NCI-H526 treated with DMSO at 0.1 percent for 48 hours (cell line): ENCODE data around the gene CBARP.
"Not testable (repeated sequence)": the region's sequence is repeated elsewhere in the genome, so short reads cannot be mapped to it uniquely, and the experiment has no call there.

Source experiments
- DNase-seq: peaks from one replicate; lab custom pipeline; 2025; lab: John Stamatoyannopoulos, UW

The CBARP gene

DNA sequence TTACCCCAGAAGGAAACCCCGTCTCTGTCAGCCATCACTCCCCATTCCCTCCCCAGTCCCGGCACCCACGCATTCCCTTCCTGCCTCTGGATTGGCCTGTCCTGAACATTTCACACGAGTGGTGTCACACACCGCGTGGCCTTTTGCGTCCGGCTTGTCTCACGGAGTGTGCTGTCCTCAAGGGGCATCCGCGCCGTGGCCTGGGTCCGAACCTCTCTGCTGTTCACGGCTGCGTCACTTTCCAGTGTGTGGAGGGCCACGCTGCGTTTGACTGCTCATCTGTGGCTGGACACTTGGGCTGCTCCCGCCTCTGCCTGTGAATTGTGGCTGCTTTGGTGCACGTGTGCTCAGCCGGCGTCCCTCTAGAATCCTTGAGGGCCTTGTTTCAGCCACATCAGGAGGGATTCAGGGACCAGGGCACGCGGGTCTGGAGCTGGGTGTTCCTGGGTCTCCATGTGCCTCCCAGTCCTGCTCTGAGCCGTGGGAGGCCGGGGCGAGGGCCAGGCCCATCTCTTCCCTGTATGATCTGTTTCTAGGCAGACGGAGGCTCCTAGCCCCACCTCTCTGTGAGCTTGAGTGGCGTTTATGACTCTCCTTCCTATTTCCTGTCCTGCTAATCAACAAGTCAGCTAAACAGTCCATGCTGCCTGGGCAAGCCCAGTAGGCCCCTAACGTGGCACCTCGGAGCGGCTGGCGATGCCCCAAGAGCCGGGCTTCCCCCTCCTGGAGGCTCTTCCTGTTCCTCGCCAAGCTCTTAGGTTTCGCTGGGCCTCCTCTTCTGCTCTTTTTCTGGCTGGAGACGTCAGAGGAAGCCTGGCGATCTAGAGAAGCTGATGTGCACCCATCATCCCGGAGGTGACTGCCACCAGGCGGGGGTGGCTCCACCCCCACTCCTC lies 24.2 kb downstream of the CBARP start:
- no peak for DNase-seq

DNA sequence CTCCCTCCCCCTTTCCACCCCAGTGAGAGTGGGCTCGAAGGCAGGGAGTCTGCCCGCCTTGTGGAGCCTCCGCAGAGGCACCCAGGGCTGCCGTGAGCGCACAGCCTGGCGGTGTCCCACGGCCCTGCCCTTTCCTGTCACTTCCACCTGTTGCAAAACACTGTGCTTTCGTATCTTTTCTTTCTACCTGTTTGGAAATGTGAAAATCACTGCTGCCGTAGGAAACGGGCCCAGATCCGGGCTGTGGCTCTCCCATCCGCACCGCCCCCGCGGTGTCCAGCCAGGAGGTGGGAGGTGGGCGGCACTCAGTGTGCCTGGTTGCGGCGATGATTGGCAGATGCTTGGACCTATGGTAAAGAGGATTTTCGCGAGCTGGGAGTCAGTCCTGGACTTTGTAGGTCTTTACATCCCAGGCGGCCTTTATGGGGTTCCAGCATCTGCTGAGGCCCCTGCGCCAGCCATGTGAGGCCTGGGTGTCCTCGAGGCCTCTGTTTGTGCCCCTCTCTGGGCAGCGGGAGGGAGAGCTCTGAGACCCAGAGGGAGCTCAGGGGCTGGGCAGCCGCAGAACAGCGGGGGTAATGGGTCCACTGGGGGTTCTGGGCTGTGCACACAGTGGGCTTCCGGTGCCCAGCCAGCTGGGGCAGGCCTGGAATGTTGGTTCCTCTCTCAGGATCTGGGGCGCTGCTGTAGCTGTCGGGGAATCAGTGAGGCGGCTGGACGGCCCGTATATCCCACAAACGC lies 26.1 kb downstream of the CBARP start:
- DNase-seq, result no peak

DNA sequence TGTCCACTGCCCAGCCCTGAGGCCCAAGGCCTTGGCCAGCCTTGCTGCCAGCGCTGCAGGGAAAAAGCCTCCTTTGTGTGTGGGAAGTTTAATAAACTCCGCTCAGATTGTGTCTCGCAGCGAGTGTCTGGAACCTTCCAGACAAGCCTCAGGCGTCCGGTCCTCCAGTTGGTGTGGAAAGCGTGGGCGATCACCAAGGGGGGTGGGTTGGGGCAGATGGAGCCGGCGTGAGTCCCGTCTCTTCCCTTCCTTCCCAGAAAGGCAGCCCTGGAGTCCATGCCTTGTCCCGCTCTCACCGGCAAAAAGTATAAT lies 27.6 kb downstream of the CBARP start:
- DNase-seq, result no peak

DNA sequence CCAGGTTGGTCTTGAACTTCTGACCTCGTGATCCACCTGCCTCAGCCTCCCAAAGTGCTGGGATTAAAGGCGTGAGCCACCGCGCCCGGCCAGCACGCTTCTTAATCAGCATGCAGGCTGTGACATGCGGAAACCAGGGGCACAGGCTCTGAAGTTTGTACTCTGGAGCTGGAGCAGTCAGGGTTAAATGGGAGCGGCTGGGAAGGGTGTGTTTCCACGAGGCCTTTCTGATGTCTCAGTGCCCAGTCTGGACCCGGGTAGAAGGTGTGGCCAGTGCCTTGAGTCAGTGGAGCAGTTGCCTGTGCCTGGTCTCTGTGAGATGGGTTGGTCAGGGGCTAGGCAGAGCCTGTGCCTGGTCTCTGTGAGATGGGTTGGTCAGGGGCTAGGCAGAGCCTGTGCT lies 29.0 kb downstream of the CBARP start:
- not testable (repeated sequence) for DNase-seq

DNA sequence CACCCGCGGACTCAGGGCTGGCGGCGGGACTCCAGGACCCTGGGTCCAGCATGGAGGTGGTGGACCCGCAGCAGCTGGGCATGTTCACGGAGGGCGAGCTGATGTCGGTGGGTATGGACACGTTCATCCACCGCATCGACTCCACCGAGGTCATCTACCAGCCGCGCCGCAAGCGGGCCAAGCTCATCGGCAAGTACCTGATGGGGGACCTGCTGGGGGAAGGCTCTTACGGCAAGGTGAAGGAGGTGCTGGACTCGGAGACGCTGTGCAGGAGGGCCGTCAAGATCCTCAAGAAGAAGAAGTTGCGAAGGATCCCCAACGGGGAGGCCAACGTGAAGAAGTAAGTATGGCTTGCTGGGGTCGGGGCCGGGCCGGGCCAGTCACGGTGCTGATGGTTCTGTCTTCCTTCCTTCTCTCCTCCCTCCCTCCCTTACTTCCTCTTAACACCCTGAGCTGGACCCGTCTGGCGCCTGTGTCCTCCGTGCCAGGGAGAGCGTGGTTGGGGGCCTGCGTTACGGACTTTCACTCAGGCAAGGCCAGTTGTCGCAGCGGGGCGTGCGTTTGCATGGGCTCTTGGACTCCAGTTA lies 30.8 kb downstream of the CBARP start:
- DNase-seq, result no peak

DNA sequence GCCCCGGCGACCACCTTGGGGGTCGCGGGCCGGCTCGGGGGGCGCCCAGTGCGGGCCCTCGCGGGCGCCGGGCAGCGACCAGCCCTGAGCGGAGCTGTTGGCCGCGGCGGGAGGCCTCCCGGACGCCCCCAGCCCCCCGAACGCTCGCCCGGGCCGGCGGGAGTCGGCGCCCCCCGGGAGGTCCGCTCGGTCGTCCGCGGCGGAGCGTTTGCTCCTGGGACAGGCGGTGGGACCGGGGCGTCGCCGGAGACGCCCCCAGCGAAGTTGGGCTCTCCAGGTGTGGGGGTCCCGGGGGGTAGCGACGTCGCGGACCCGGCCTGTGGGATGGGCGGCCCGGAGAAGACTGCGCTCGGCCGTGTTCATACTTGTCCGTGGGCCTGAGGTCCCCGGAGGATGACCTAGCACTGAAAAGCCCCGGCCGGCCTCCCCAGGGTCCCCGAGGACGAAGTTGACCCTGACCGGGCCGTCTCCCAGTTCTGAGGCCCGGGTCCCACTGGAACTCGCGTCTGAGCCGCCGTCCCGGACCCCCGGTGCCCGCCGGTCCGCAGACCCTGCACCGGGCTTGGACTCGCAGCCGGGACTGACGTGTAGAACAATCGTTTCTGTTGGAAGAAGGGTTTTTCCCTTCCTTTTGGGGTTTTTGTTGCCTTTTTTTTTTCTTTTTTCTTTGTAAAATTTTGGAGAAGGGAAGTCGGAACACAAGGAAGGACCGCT lies 31.5 kb downstream of the CBARP start:
- no peak for DNase-seq

DNA sequence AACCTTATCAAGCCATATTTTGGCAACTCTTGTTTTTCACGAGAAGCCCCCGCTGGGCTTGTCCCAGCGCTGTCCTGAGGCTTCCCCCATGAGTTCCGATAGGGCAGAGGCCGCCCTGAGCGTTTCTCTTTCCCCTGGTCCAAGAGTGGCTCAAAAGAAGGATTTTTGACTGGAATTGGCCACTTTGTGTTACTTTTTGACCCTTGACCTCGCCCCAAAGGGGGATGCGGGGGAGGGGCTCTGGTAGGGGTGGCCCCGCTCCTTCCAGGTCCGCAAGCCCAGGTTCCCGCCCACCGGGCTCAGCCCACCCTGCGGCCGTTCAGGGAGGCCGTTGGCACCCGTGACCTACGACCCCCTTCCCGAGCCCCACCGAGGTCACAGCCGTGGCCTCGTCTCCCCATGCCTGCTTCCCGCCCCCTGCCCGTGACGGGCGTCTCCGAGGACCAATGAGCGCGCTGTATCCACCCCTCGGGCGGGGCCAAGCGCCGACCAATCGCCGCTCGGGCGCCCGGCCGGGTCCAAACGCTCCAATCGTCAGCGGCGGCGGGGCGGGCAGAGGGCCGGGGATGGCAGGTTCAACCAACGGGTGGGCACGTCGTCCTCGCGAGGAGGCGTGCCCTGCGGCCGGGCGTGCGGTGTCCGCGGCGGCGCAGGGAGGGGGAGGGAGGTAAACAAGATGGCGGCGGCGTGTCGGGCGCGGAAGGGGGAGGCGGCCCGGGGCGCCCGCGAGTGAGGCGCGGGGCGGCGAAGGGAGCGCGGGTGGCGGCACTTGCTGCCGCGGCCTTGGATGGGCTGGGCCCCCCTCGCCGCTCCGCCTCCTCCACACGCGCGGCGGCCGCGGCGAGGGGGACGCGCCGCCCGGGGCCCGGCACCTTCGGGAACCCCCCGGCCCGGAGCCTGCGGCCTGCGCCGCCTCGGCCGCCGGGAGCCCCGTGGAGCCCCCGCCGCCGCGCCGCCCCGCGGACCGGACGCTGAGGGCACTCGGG lies 32.4 kb downstream of the CBARP start, which contains the start of gene STK11:
Gene STK11, plus strand, starts transcription at position 665 of the 986 bp plus-strand sequence. CDS start 1,136 bp downstream, outside the sequence.
- peak; percentile 82 for DNase-seq

DNA sequence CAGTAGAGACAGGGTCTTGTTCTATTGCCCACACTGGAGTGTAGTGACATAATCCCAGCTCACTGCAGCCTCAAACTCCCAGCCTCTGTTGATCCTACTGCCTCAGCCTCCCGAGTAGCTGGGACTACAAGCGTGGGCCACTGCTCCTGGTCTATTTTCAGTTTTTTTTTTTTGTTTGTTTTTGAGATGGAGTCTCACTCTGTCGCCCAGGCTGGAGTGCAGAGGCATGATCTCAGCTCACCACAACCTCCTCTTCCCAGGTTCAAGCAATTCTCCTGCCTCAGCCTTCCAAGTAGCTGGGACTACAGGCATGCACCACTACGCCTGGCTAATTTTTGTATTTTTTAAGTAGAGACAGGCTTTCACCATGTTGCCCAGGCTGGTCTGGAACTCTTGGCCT lies 37.2 kb downstream of the CBARP start:
- DNase-seq, result not testable (repeated sequence)

DNA sequence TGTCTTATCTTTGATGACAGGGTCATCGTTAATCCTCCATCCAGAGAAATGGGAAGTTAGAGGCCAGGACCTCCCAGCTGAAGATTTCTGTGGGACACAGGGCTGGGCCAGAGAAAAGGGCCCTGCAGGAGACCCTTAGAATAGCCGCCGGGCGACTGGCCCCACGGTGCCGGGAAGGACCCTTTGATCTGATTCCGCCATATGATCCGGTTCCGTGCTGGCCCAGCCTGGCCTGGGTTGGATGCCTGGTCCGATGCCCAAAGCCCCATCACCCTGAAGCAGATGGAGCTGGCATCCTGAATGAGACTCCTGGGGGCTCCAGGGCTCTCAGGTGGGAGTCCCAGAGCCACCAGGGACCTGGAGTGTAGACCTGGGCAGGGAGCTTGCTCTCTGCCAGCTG lies 38.3 kb downstream of the CBARP start:
- DNase-seq, result no peak

DNA sequence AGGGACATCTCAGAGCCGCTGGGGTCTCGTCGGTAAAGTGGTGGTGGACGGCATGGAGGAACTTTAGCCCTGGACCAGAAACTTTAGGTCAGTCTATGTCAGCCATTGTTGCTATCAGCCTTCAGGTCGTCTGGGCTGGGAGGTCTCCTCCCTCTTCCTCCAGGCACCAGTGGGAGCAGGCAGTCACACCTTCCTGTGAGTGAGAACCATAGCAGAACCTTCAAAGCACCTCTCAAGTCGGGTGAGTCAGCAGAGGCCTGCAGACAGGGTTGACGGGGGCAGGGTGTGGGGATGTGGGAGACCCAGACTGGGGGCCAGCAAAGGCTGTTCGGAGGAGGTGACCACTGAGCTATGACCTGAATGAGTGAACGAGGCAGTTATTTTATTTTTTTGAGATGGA lies 48.4 kb downstream of the CBARP start:
- DNase-seq, result no peak

DNA sequence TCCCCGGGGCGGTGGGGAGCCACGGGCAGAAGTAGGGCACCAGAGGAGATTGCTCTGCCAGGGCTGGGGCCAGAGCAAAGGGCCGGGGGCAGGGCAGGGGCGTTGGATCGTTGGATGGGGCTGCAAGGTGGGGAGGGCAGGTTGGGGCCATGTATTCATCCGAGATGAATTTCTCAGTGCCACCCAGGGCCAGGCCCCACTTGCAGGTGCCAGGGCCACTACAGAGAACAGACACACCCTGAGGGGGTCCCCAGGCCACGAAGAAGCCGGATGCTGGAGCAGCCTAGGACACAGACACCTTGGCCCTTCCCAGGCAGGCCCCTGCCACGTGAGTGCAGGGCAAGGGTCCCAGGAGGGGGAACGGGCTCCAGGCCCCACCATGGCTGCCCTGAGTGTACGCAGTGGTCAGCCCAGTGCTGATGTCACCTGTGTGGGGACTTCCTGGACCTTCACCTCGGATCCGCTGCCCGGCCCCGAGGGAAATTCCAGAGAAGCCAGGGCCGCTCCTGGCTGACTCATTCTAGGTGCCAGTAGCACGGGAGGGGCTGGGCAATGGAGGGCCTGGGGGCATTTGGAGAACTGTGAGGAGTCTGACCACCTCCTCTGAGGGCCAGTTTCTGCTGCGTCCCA lies 54.1 kb downstream of the CBARP start:
- DNase-seq, result no peak

DNA sequence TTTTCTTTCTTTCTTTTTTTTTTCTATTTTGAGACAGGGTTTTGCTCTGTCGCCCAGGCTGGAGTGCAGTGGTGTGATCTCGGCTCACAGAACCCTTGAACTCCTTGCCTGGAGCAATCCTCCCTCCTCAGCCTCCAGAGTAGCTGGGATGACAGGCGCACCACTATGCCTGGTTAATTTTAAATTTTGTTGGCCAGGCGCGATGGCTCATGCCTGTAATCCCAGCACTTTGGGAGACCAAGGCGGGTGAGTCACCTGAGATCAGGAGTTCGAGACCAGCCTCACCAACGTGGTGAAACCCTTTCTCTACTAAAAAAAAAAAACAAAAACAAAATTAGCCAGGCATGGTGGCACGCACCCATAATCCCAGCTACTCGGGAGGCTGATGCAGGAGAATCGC lies 55.1 kb downstream of the CBARP start:
- DNase-seq, result no peak

DNA sequence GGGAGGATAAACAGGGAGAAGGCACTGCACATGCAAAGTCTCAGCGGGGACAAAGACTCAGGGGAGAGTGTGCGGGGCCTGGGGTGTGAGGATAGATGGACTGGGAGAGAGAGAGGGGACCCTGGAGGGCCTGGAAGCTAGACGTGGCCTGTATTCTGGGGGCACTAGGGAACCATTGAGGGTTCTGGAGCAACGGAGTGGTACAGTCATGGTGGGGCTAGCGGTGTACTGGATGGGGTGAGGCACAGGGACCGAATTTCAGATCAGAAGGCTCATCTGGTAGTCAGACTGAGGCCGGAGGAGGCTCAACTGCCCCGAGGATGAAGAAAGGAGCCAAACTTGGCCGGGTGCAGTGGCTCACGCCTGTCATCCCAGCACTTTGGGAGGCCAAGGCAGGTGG lies 55.7 kb downstream of the CBARP start:
- DNase-seq, result no peak

DNA sequence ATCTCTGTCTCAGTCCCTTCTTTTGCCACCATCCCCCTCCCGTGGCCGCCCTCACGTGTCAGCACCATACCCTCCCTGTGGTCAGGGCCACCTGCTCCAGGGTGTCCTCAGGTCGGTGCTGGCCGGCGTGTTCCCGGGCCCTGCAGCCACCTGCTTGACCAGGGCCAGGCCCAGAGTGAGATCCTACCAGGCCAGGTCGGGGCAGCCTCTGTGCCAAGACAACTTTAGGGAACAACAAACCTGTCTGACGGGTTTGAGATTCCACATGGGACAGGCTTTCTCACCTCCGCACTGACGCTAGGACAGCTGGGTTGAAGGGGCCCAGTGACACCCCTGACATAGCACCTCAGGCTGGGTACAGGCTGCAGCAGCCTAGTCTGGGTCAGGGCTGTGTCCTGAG lies 56.2 kb downstream of the CBARP start:
- peak; percentile 21 for DNase-seq
